ENCODE results near the gene TSEN34. TPM values are rescaled to one million over a fixed set of nuclear protein-coding genes. Genes with fewer than 3 reads are reported as not detected.
"Not testable (repeated sequence)": the region's sequence is repeated elsewhere in the genome, so short reads cannot be mapped to it uniquely, and the experiment has no call there.

TSEN34 gene
- total RNA-seq, 1 donor from 2014 or later: 27.7 TPM

GRCh38 chr19:54209058-54209810, 18.1 kb downstream of the TSEN34 start:
- no peak for DNase-seq (ENCODE audit: low spot score)

- peak; percentile 94 for DNase-seq (ENCODE audit: low spot score)
Observed at GRCh38 chr19:54209811-54210494, 18.8 kb downstream of the TSEN34 start.

GRCh38 chr19:54211235-54211634, 20.1 kb downstream of the TSEN34 start:
- DNase-seq (ENCODE audit: low spot score): no peak

GRCh38 chr19:54214217-54214616, 23.1 kb downstream of the TSEN34 start:
- not testable (repeated sequence) for DNase-seq (ENCODE audit: low spot score)

GRCh38 chr19:54214734-54215133, 23.6 kb downstream of the TSEN34 start:
- DNase-seq (ENCODE audit: low spot score): not testable (repeated sequence)

GRCh38 chr19:54216869-54217268, 25.8 kb downstream of the TSEN34 start:
- DNase-seq (ENCODE audit: low spot score): no peak

GRCh38 chr19:54217517-54218247, 26.6 kb downstream of the TSEN34 start:
- not testable (repeated sequence) for DNase-seq (ENCODE audit: low spot score)

GRCh38 chr19:54218259-54218658, 27.2 kb downstream of the TSEN34 start:
- no peak for DNase-seq (ENCODE audit: low spot score)

- DNase-seq (ENCODE audit: low spot score): no peak
Observed at GRCh38 chr19:54218960-54219661, 28.0 kb downstream of the TSEN34 start.

- not testable (repeated sequence) for DNase-seq (ENCODE audit: low spot score)
Observed at GRCh38 chr19:54219702-54220101, 28.6 kb downstream of the TSEN34 start.

- DNase-seq (ENCODE audit: low spot score): not testable (repeated sequence)
Observed at GRCh38 chr19:54221947-54222346, 30.8 kb downstream of the TSEN34 start.

GRCh38 chr19:54222474-54223276, 31.6 kb downstream of the TSEN34 start, which contains the start of gene LILRB3:
TSS of gene LILRB3 (minus strand) at chr19:54223007. CDS start at chr19:54222976, 31 bp downstream.
- DNase-seq (ENCODE audit: low spot score): not testable (repeated sequence)

GRCh38 chr19:54223277-54223936, 32.3 kb downstream of the TSEN34 start:
- DNase-seq (ENCODE audit: low spot score): not testable (repeated sequence)

GRCh38 chr19:54223937-54224281, 32.8 kb downstream of the TSEN34 start:
- DNase-seq (ENCODE audit: low spot score): not testable (repeated sequence)

- not testable (repeated sequence) for DNase-seq (ENCODE audit: low spot score)
Observed at GRCh38 chr19:54224619-54225018, 33.5 kb downstream of the TSEN34 start.

GRCh38 chr19:54229146-54229545, 38.0 kb downstream of the TSEN34 start:
- no peak for DNase-seq (ENCODE audit: low spot score)

GRCh38 chr19:54230031-54230430, 38.9 kb downstream of the TSEN34 start:
- no peak for DNase-seq (ENCODE audit: low spot score)

- peak; percentile 90 for DNase-seq (ENCODE audit: low spot score)
Observed at GRCh38 chr19:54231077-54231931, 40.2 kb downstream of the TSEN34 start.

- no peak for DNase-seq (ENCODE audit: low spot score)
Observed at GRCh38 chr19:54233941-54234340, 42.8 kb downstream of the TSEN34 start.

All from ureter (tissue), 1 donor.